Stimulated activated naive B cell treated with anti-CD40 and anti-IgM and Interleukin-4, amounts not matched to agents 10 μg/mL and 1 μg/mL and 100 μg/mL, for 72 hours (primary cell): ENCODE data around the gene BANP.

Source experiments
- ATAC-seq, 2 donors: fragments of 150-1000 bp; cut with Tn5 transposase; replicated peaks; 2 replicates each; pipeline ENCODE4 v1.10.0; 2021; ENCODE audit warnings: moderate library complexity in 1 of 2
- DNase-seq: peaks from one replicate; pipeline ENCODE4 v3.0.0; 2021
- H3K27ac Mint-ChIP-seq: one replicate; pipeline ENCODE4 v1.8.0; 2022; ENCODE audit warnings: mild to moderate bottlenecking, mixed read lengths
- H3K27me3 Mint-ChIP-seq, 2 donors: one replicate each; pipeline ENCODE4 v1.8.0; 2022; ENCODE audit warnings: mixed read lengths in 2 of 2
- H3K36me3 Mint-ChIP-seq, 2 donors: one replicate each; pipeline ENCODE4 v1.8.0; 2022; ENCODE audit warnings: mixed read lengths in 2 of 2, mild to moderate bottlenecking in 1 of 2
- H3K4me1 Mint-ChIP-seq, 2 donors: one replicate each; pipeline ENCODE4 v1.8.0; 2022; ENCODE audit warnings: mixed read lengths in 2 of 2, mild to moderate bottlenecking in 1 of 2
- H3K4me3 Mint-ChIP-seq, 2 donors: one replicate each; pipeline ENCODE4 v1.8.0; 2022; ENCODE audit warnings: mild to moderate bottlenecking in 2 of 2, mixed read lengths in 2 of 2, moderate library complexity in 1 of 2
- H3K9me3 Mint-ChIP-seq, 2 donors: one replicate each; pipeline ENCODE4 v1.8.0; 2022; ENCODE audit warnings: mixed read lengths in 2 of 2, mild to moderate bottlenecking in 1 of 2

BANP gene

GRCh38 chr16:87960852-87961251 is 9.6 kb downstream of the BANP start:
- peaks cover 71 to 94% of the 10 kb centered on the region in 2 donors for H3K4me1 Mint-ChIP-seq
- H3K9me3 Mint-ChIP-seq = no peaks in the 10 kb centered on the region

GRCh38 chr16:87961623-87962022 is 10.4 kb downstream of the BANP start:
- H3K27me3 Mint-ChIP-seq = no peaks in the 10 kb centered on the region
- ATAC-seq (no peak), DNase-seq (no peak)
- no peak overlapping the region for H3K27ac Mint-ChIP-seq
- H3K9me3 Mint-ChIP-seq = no peaks in the 10 kb centered on the region
- H3K4me1 Mint-ChIP-seq = peaks cover 70 to 94% of the 10 kb centered on the region in 2 donors
- no peak overlapping the region for H3K4me3 Mint-ChIP-seq
- peaks cover 24 to 47% of the 10 kb centered on the region in 2 donors for H3K36me3 Mint-ChIP-seq

More at GRCh38 chr16:87960852-87961251, 9.6 kb downstream of the BANP start:
- Mint-ChIP-seq H3K27me3 (no peaks in the 10 kb centered on the region), H3K36me3 (peaks cover 24 to 48% of the 10 kb centered on the region in 2 donors), H3K27ac (no peak overlapping the region), H3K4me3 (peak overlapping the region in 1 of 2 donors; percentile 83)
- DNase-seq (no peak), ATAC-seq (no peak)

GRCh38 chr16:87963400-87963799 is 12.2 kb downstream of the BANP start:
- peaks cover 57 to 82% of the 10 kb centered on the region in 2 donors for H3K4me1 Mint-ChIP-seq
- peaks cover 20 to 32% of the 10 kb centered on the region in 2 donors for H3K36me3 Mint-ChIP-seq
- DNase-seq (peak; percentile 41), ATAC-seq (peak; percentile 76 to 87)
- peak overlapping the region; percentile 92 for H3K27ac Mint-ChIP-seq
- no peaks in the 10 kb centered on the region for H3K9me3 Mint-ChIP-seq
- peak overlapping the region; percentile 38 to 48 for H3K4me3 Mint-ChIP-seq
- no peaks in the 10 kb centered on the region for H3K27me3 Mint-ChIP-seq

GRCh38 chr16:87964049-87964659 is 12.9 kb downstream of the BANP start:
- Mint-ChIP-seq H3K36me3 (peaks cover 22 to 34% of the 10 kb centered on the region in 2 donors), H3K9me3 (no peaks in the 10 kb centered on the region), H3K4me1 (peaks cover 55 to 82% of the 10 kb centered on the region in 2 donors), H3K27ac (peak overlapping the region; percentile 92), H3K27me3 (no peaks in the 10 kb centered on the region), H3K4me3 (peak overlapping the region in 1 of 2 donors; percentile 48)
- DNase-seq = no peak
- ATAC-seq = no peak

- Mint-ChIP-seq H3K4me1 (peaks cover 48 to 82% of the 10 kb centered on the region in 2 donors), H3K4me3 (peak overlapping the region in 1 of 2 donors; percentile 27), H3K36me3 (peaks cover 21 to 37% of the 10 kb centered on the region in 2 donors), H3K27ac (peak overlapping the region; percentile 66), H3K9me3 (no peaks in the 10 kb centered on the region), H3K27me3 (no peaks in the 10 kb centered on the region)
- DNase-seq = no peak
- no peak for ATAC-seq
These were observed 14.2 kb downstream of the BANP start for GRCh38 chr16:87965417-87965816.

- Mint-ChIP-seq H3K4me3 (peak overlapping the region in 1 of 2 donors; percentile 21), H3K27ac (peak overlapping the region; percentile 89), H3K4me1 (peaks cover 47 to 77% of the 10 kb centered on the region in 2 donors), H3K36me3 (peaks cover 28 to 44% of the 10 kb centered on the region in 2 donors), H3K27me3 (no peaks in the 10 kb centered on the region), H3K9me3 (peaks cover 3 to 5% of the 10 kb centered on the region in 2 donors)
- ATAC-seq = no peak
- DNase-seq = no peak
These were observed 14.9 kb downstream of the BANP start for GRCh38 chr16:87966064-87966645.

GRCh38 chr16:87966685-87967185 is 15.5 kb downstream of the BANP start:
- Mint-ChIP-seq H3K9me3 (peaks cover 9 to 10% of the 10 kb centered on the region in 2 donors), H3K36me3 (peaks cover 34 to 47% of the 10 kb centered on the region in 2 donors), H3K4me1 (peaks cover 48 to 77% of the 10 kb centered on the region in 2 donors), H3K27ac (peak overlapping the region; percentile 89), H3K4me3 (peak overlapping the region; percentile 76 to 83), H3K27me3 (no peaks in the 10 kb centered on the region)
- DNase-seq (no peak), ATAC-seq (peak; percentile 28 to 48)

GRCh38 chr16:87968541-87968940 is 17.3 kb downstream of the BANP start:
- no peak overlapping the region for H3K4me3 Mint-ChIP-seq
- H3K27ac Mint-ChIP-seq = no peak overlapping the region
- no peak for ATAC-seq
- H3K36me3 Mint-ChIP-seq = peaks cover 38 to 51% of the 10 kb centered on the region in 2 donors
- H3K27me3 Mint-ChIP-seq = no peaks in the 10 kb centered on the region
- H3K4me1 Mint-ChIP-seq = peaks cover 41 to 82% of the 10 kb centered on the region in 2 donors
- peaks cover 12 to 22% of the 10 kb centered on the region in 2 donors for H3K9me3 Mint-ChIP-seq
- no peak for DNase-seq

GRCh38 chr16:87970186-87970585 is 19.0 kb downstream of the BANP start:
- Mint-ChIP-seq H3K36me3 (peaks cover 40 to 48% of the 10 kb centered on the region in 2 donors), H3K4me1 (peaks cover 35 to 78% of the 10 kb centered on the region in 2 donors), H3K27me3 (no peaks in the 10 kb centered on the region), H3K9me3 (peaks cover 15 to 22% of the 10 kb centered on the region in 2 donors), H3K4me3 (no peak overlapping the region), H3K27ac (no peak overlapping the region)
- DNase-seq = no peak
- ATAC-seq = no peak

GRCh38 chr16:87971933-87972332 is 20.7 kb downstream of the BANP start:
- Mint-ChIP-seq H3K27ac (peak overlapping the region; percentile 77), H3K36me3 (peaks cover 49 to 61% of the 10 kb centered on the region in 2 donors), H3K4me1 (peaks cover 30 to 67% of the 10 kb centered on the region in 2 donors), H3K9me3 (peaks cover 15 to 22% of the 10 kb centered on the region in 2 donors), H3K27me3 (no peaks in the 10 kb centered on the region), H3K4me3 (no peak overlapping the region)
- no peak for DNase-seq
- ATAC-seq = no peak

- Mint-ChIP-seq H3K27me3 (no peaks in the 10 kb centered on the region), H3K4me1 (peaks cover 28 to 62% of the 10 kb centered on the region in 2 donors), H3K9me3 (peaks cover 15 to 22% of the 10 kb centered on the region in 2 donors), H3K27ac (peak overlapping the region; percentile 15), H3K4me3 (no peak overlapping the region), H3K36me3 (peaks cover 50 to 68% of the 10 kb centered on the region in 2 donors)
- no peak for DNase-seq
- ATAC-seq = peak in 1 of 2 donors; percentile 12
These were observed 22.5 kb downstream of the BANP start for GRCh38 chr16:87973717-87974116.

GRCh38 chr16:87974178-87974577 is 22.9 kb downstream of the BANP start:
- ATAC-seq = peak; percentile 89 to 90
- H3K27me3 Mint-ChIP-seq = no peaks in the 10 kb centered on the region
- H3K4me1 Mint-ChIP-seq = peaks cover 26 to 62% of the 10 kb centered on the region in 2 donors
- H3K27ac Mint-ChIP-seq = peak overlapping the region; percentile 27
- H3K4me3 Mint-ChIP-seq = peak overlapping the region; percentile 29 to 78
- H3K36me3 Mint-ChIP-seq = peaks cover 54 to 70% of the 10 kb centered on the region in 2 donors
- peaks cover 15 to 22% of the 10 kb centered on the region in 2 donors for H3K9me3 Mint-ChIP-seq
- no peak for DNase-seq

- no peak for DNase-seq
- H3K9me3 Mint-ChIP-seq = peaks cover 6 to 12% of the 10 kb centered on the region in 2 donors
- ATAC-seq = no peak
- H3K36me3 Mint-ChIP-seq = peaks cover 42 to 67% of the 10 kb centered on the region in 2 donors
- H3K27ac Mint-ChIP-seq = peak overlapping the region; percentile 37
- H3K27me3 Mint-ChIP-seq = no peaks in the 10 kb centered on the region
- peaks cover 20 to 59% of the 10 kb centered on the region in 2 donors for H3K4me1 Mint-ChIP-seq
- no peak overlapping the region for H3K4me3 Mint-ChIP-seq
These were observed 25.4 kb downstream of the BANP start for GRCh38 chr16:87976665-87977064.

- no peak for ATAC-seq
- Mint-ChIP-seq H3K9me3 (peaks cover 0 to 3% of the 10 kb centered on the region in 2 donors), H3K36me3 (peaks cover 38 to 67% of the 10 kb centered on the region in 2 donors)
These were observed 26.9 kb downstream of the BANP start for GRCh38 chr16:87978127-87978526.

More at GRCh38 chr16:87978127-87978526, 26.9 kb downstream of the BANP start:
- H3K4me1 Mint-ChIP-seq = peaks cover 27 to 60% of the 10 kb centered on the region in 2 donors
- no peak for DNase-seq
- H3K27me3 Mint-ChIP-seq = no peaks in the 10 kb centered on the region
- H3K4me3 Mint-ChIP-seq = no peak overlapping the region
- H3K27ac Mint-ChIP-seq = peak overlapping the region; percentile 31
